ENCODE results near the gene ASIC5.

GRCh38 chr4:155911905-155912304, 45.8 kb upstream of the ASIC5 start:
- TF ChIP-seq, protein P1, sequence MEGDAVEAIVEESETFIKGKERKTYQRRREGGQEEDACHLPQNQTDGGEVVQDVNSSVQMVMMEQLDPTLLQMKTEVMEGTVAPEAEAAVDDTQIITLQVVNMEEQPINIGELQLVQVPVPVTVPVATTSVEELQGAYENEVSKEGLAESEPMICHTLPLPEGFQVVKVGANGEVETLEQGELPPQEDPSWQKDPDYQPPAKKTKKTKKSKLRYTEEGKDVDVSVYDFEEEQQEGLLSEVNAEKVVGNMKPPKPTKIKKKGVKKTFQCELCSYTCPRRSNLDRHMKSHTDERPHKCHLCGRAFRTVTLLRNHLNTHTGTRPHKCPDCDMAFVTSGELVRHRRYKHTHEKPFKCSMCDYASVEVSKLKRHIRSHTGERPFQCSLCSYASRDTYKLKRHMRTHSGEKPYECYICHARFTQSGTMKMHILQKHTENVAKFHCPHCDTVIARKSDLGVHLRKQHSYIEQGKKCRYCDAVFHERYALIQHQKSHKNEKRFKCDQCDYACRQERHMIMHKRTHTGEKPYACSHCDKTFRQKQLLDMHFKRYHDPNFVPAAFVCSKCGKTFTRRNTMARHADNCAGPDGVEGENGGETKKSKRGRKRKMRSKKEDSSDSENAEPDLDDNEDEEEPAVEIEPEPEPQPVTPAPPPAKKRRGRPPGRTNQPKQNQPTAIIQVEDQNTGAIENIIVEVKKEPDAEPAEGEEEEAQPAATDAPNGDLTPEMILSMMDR (IDR thresholded peaks at IDR 0.05) = no peak
- TF ChIP-seq POLR2A (IDR thresholded peaks at IDR 0.05) = no peak

Data from heart left ventricle (tissue), 13 donors.